IPS-11a (cell line): ENCODE measurements around the gene SELENOO.
A peak's percentile ranks its signal among the peaks of the same experiment; 100 is the strongest.

Source experiments
- H3K4me3 ChIP-seq: one replicate; pipeline ENCODE4 v1.5.1; 2013; ENCODE audit warnings: low read depth, low read length, control low read depth

Gene SELENOO

GRCh38 chr22:50232481-50233151 is 31.8 kb downstream of the SELENOO start:
- H3K4me3 ChIP-seq = no peak overlapping the region

GRCh38 chr22:50233223-50233622 is 32.4 kb downstream of the SELENOO start:
- H3K4me3 ChIP-seq = no peak overlapping the region

GRCh38 chr22:50236731-50237409 is 36.1 kb downstream of the SELENOO start:
- no peak overlapping the region for H3K4me3 ChIP-seq

- H3K4me3 ChIP-seq = no peak overlapping the region
Measured at GRCh38 chr22:50238755-50239154, 37.9 kb downstream of the SELENOO start.

GRCh38 chr22:50242406-50242949 is 41.7 kb downstream of the SELENOO start:
- H3K4me3 ChIP-seq = no peak overlapping the region

GRCh38 chr22:50243685-50244419 is 43.0 kb downstream of the SELENOO start:
- H3K4me3 ChIP-seq = peak overlapping the region; percentile 95

GRCh38 chr22:50244420-50245213 is 43.8 kb downstream of the SELENOO start, which contains the start of gene TUBGCP6:
TSS of gene TUBGCP6 (minus strand) at chr22:50245023. CDS start at chr22:50244459, 564 bp downstream.
- peak within 1 kb of the TSS; percentile 95 for H3K4me3 ChIP-seq

GRCh38 chr22:50245214-50246072 is 44.6 kb downstream of the SELENOO start:
- H3K4me3 ChIP-seq = peak overlapping the region; percentile 95

- no peak overlapping the region for H3K4me3 ChIP-seq
Measured at GRCh38 chr22:50246242-50247175, 45.7 kb downstream of the SELENOO start.

- H3K4me3 ChIP-seq = no peak overlapping the region
Measured at GRCh38 chr22:50247748-50248147, 46.9 kb downstream of the SELENOO start.

- no peak overlapping the region for H3K4me3 ChIP-seq
Measured at GRCh38 chr22:50248196-50249081, 47.6 kb downstream of the SELENOO start.

GRCh38 chr22:50249341-50250248 is 48.8 kb downstream of the SELENOO start:
- H3K4me3 ChIP-seq = no peak overlapping the region

- H3K4me3 ChIP-seq = peak overlapping the region; percentile 72
Measured at GRCh38 chr22:50250249-50250554, 49.4 kb downstream of the SELENOO start.

- peak within 1 kb of the TSS; percentile 72 for H3K4me3 ChIP-seq
Measured at GRCh38 chr22:50250555-50251476, 50.0 kb downstream of the SELENOO start, which contains the start of gene HDAC10. TSS of gene HDAC10 (minus strand) at chr22:50251265. CDS start at chr22:50251032, 233 bp downstream.

- H3K4me3 ChIP-seq = peak overlapping the region; percentile 72
Measured at GRCh38 chr22:50251477-50252081, 50.8 kb downstream of the SELENOO start.
